Ovary (tissue), 9 donors: ENCODE results near the gene ST7. TPM values are rescaled to one million over a fixed set of nuclear protein-coding genes. Genes with fewer than 3 reads are reported as not detected.

Experiments used
- DNase-seq, 5 donors: peaks; one replicate each; pipeline ENCODE4 v3.0.0-alpha.2; 2019 to 2020
- H3K27ac ChIP-seq, 2 donors: fragments of 200-600 bp; one replicate each; pipeline versions ENCODE4 v1.5.1 to v1.8.0; 2019 to 2022
- H3K27me3 ChIP-seq: fragments of 200-600 bp; one replicate; pipeline ENCODE4 v1.8.0; 2022
- H3K36me3 ChIP-seq: fragments of 200-600 bp; sonication (generic); one replicate; pipeline ENCODE4 v1.5.1; 2019
- H3K4me1 ChIP-seq: one replicate; pipeline ENCODE4 v1.8.1; 2013; ENCODE audit warnings: mild to moderate bottlenecking, moderate library complexity; ENCODE audit not compliant: insufficient read depth
- H3K4me3 ChIP-seq: fragments of 200-600 bp; sonication (generic); one replicate; pipeline ENCODE4 v1.5.1; 2017
- H3K9me3 ChIP-seq, 2 donors: fragments of 200-600 bp in 1 of 2; sonication (generic) in 1 of 2; one replicate each; pipeline versions ENCODE4 v1.5.1 to v1.8.1; 2013 to 2019; ENCODE audit warnings: mild to moderate bottlenecking in 1 of 2, moderate library complexity in 1 of 2
- EP300 ChIP-seq: sonication (generic); formaldehyde crosslinking; IDR thresholded peaks from one replicate; pipeline ENCODE4 v1.6.1; 2017; ENCODE audit warnings: antibody characterized with exemption
- POLR2A ChIP-seq: fragments of 450-650 bp; IDR thresholded peaks from one replicate; pipeline ENCODE4 v1.6.1; 2017; ENCODE audit warnings: antibody characterized with exemption, mild to moderate bottlenecking, moderate library complexity
- WGBS, 3 donors: extraction: QIAGEN DNeasy Blood & Tissue Kit in 1 of 3; methylation state at CpG; one replicate each; pipeline versions ENCODE4 v1.1.5 to v1.1.7; 2013 to 2017; 5-methylcytosine and 5-hydroxymethylcytosine counted together
- intact Hi-C, 4 donors: fragments of 100-400 bp; cut with DNase I; formaldehyde crosslinking; loops; one replicate each; pipeline versions ENCODE4 v1.11.0 to v1.15.1; 2022 to 2023
- polyA plus RNA-seq, 2 donors: library from polyadenylated mRNA; stranded (reverse); fragments of 200-250 nt in 1 of 2; fragments of 350-450 nt in 1 of 2; fragmentation: Illumina TruSeq in 1 of 2; extraction: RNeasy Lipid Tissue Mini Kit (QIAGEN cat#74804) in 1 of 2; gene quantifications; one replicate each; pipeline ENCODE4 v1.2.3, GENCODE V29; 2013 to 2014
- total RNA-seq, 7 donors: library from RNA; depleted of rRNA in 2 of 7; stranded (reverse); fragments of >200 nt in 2 of 7; fragmentation: NEBNext Ultra II Directional in 3 of 7; extraction: Animal tissue kit (Norgen Biotek cat#: 25700) in 3 of 7; gene quantifications; one replicate each; pipeline versions ENCODE4 v1.1.0 to v1.2.4, GENCODE V29; 2016 to 2023
- TF ChIP-seq, protein P1 (sequence below), 3 donors: fragments of 450-650 bp in 2 of 3; fragments of 200-600 bp in 1 of 3; IDR thresholded peaks; one replicate each; pipeline versions ENCODE4 v1.5.1 to v1.8.0; 2016 to 2022; ENCODE audit warnings: antibody characterized with exemption in 3 of 3, mild to moderate bottlenecking in 1 of 3
- donor health status: DM: no; HTN: no; CAD: no; lungs with moderate emphysema.
- donor health status: DM: no; HTN: no; CAD: no.
- donor health status: Bipolar disorder and iron deficiency.
- donor health status: DM: yes; HTN: yes; CAD: no.
- donor health status: DM: no; HTN: no; CAD: no.
- donor health status: DM: yes; HTN: yes; CAD: no.

ST7 gene
- total and polyA plus RNA-seq, 9 donors, result 14.1 to 37.7 (median 18.8) TPM

- intact Hi-C loops, result no loop called here
- Histone ChIP-seq H3K27me3 (no peaks in the 10 kb centered on the region), H3K4me1 (peaks cover 2% of the 10 kb centered on the region), H3K36me3 (no peaks in the 10 kb centered on the region), H3K9me3 (no peaks in the 10 kb centered on the region), H3K27ac (no peak overlapping the region), H3K4me3 (no peak overlapping the region)
- no peak for DNase-seq
- WGBS, 3 donors, result 29 to 31% (median 30%) methylated on average over 3 of the region's 3 CpGs
- TF ChIP-seq EP300, result no peak
Measured at GRCh38 chr7:117034851-117035464, 81.7 kb downstream of the ST7 start.

- no peak overlapping the region for H3K4me3 ChIP-seq
- H3K36me3 ChIP-seq, result no peaks in the 10 kb centered on the region
- intact Hi-C loops, result no loop called here
- no peaks in the 10 kb centered on the region for H3K27me3 ChIP-seq
- H3K9me3 ChIP-seq, result no peaks in the 10 kb centered on the region
- TF ChIP-seq POLR2A (no peak), EP300 (no peak)
- TF ChIP-seq, protein P1, sequence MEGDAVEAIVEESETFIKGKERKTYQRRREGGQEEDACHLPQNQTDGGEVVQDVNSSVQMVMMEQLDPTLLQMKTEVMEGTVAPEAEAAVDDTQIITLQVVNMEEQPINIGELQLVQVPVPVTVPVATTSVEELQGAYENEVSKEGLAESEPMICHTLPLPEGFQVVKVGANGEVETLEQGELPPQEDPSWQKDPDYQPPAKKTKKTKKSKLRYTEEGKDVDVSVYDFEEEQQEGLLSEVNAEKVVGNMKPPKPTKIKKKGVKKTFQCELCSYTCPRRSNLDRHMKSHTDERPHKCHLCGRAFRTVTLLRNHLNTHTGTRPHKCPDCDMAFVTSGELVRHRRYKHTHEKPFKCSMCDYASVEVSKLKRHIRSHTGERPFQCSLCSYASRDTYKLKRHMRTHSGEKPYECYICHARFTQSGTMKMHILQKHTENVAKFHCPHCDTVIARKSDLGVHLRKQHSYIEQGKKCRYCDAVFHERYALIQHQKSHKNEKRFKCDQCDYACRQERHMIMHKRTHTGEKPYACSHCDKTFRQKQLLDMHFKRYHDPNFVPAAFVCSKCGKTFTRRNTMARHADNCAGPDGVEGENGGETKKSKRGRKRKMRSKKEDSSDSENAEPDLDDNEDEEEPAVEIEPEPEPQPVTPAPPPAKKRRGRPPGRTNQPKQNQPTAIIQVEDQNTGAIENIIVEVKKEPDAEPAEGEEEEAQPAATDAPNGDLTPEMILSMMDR (IDR thresholded peaks at IDR 0.05), result no peak
- H3K4me1 ChIP-seq, result peaks cover 2% of the 10 kb centered on the region
- H3K27ac ChIP-seq, result no peak overlapping the region
- DNase-seq, result no peak
- 84 to 93% (median 89%) methylated on average over 1 of the region's 1 CpG for WGBS, 3 donors
Measured at GRCh38 chr7:117035465-117035862, 82.2 kb downstream of the ST7 start.

DNA sequence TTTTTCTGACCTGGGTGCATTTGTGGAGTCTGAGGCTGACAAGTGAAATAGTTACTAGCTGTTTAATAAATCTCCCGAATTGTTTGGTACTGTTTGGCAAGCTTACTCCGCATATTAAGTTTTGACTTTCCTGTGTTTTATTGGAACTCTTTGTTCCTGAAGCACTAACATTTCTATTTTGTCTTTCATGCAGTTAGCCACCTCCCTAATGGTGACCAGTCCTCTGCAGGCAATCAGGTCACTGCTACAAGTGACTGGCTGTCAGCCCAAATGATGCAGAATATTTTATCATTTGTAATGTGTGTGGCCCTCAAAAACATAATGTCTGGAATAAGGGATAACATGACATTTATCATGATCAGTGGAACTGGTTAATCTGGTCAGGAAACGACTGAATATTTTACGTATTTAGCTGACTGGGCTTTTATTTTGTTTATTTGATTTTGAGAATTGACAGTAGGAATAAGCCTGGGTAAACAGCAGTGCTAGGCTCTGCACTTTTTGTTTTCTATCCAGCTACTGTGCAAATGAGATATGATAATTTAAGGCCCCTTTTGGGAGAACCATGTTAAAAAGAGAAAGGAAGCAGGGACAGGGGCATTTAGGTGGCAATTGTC lies 82.9 kb downstream of the ST7 start:
- no peak overlapping the region for H3K4me3 ChIP-seq
- WGBS, 3 donors, result 20 to 36% (median 34%) methylated on average over 4 of the region's 4 CpGs
- no peaks in the 10 kb centered on the region for H3K27me3 ChIP-seq
- no peak for DNase-seq
- no peaks in the 10 kb centered on the region for H3K36me3 ChIP-seq
- H3K4me1 ChIP-seq, result peaks cover 2% of the 10 kb centered on the region
- TF ChIP-seq, protein P1 (IDR thresholded peaks at IDR 0.05), result no peak
- no peak for TF ChIP-seq POLR2A
- no peak for TF ChIP-seq EP300
- intact Hi-C loops, result no loop called here
- no peaks in the 10 kb centered on the region for H3K9me3 ChIP-seq
- no peak overlapping the region for H3K27ac ChIP-seq

DNA sequence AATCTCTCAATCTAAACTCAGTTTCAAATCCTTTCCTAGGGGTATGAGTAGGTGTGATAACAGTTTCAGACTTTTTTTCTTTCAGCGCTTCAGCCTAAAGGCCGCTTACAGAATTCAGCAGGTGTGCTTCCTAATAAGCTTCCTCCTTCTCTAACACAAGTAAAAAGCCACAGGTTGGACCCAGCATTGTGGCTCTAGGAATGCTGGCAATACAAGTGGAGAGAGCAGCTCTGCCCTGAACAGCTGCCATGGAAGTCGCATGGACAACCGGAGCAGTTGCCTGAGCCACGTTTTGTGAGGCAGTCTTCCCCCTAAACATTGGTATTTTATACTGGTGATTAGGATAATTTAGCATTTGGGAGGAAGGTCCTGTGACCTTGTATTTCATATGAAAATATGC lies 83.5 kb downstream of the ST7 start:
- Histone ChIP-seq H3K36me3 (no peaks in the 10 kb centered on the region), H3K27me3 (no peaks in the 10 kb centered on the region), H3K4me3 (no peak overlapping the region), H3K4me1 (peaks cover 2% of the 10 kb centered on the region), H3K27ac (no peak overlapping the region), H3K9me3 (no peaks in the 10 kb centered on the region)
- TF ChIP-seq, protein P1 (IDR thresholded peaks at IDR 0.05), result no peak
- TF ChIP-seq POLR2A (no peak), EP300 (no peak)
- DNase-seq, result no peak
- intact Hi-C loops, result no loop called here
- WGBS, 3 donors, result 90 to 94% (median 92%) methylated on average over 5 of the region's 5 CpGs

DNA sequence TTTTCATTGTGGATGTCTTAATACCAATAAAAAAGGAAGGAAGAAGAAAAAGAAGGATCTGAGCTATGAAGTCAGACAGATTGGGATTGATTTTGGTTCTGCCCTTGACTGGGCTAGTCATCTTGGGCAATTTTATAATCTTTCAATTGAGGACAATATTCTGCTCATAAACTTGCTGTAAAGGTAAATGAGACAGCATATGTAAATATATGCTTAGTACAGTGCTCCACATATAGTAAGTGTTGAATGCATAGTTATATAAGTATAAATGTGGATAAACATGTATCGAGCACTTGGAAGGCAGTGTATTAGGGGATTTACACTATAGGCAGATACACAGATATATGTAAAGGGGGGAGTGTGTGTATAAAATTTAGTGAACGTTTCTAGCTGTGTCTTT lies 85.1 kb downstream of the ST7 start:
- no peak overlapping the region for H3K4me3 ChIP-seq
- no peak overlapping the region for H3K27ac ChIP-seq
- peaks cover 2% of the 10 kb centered on the region for H3K4me1 ChIP-seq
- no peak for TF ChIP-seq POLR2A
- no peak for TF ChIP-seq EP300
- TF ChIP-seq, protein P1 (IDR thresholded peaks at IDR 0.05), result no peak
- no peaks in the 10 kb centered on the region for H3K9me3 ChIP-seq
- DNase-seq, result no peak
- H3K36me3 ChIP-seq, result no peaks in the 10 kb centered on the region
- WGBS, 3 donors, result 72 to 80% (median 76%) methylated on average over 2 of the region's 2 CpGs
- intact Hi-C loops, result no loop called here
- no peaks in the 10 kb centered on the region for H3K27me3 ChIP-seq
